ENCODE measurements around the gene PRDM10.
"Not testable (repeated sequence)": the region's sequence is repeated elsewhere in the genome, so short reads cannot be mapped to it uniquely, and the experiment has no call there.

Gene PRDM10

DNA sequence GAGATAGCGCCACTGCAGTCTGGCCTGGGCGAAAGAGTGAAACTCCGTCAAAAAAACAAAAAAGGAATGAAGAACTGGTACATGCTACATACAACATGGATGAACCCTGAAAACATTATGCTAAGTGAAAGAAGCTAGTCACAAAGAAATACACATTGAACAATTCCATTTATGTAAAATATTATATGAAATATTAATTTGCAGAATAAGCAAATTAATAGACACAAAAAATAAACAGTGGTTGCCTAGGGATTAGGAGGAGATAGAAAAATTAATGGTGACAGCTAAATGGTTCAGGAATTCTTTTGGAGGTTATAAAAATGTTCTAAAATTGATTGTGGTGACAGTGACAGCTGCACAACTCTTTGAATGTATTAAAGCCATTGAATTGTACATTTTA lies 14.7 kb downstream of the PRDM10 start:
- in situ Hi-C loops (cut with MboI; ENCODE audit: low pct_unique_long_range_greater_than_20kb, low sequenced_read_pairs): no loop called here
- DNase-seq: no peak

DNA sequence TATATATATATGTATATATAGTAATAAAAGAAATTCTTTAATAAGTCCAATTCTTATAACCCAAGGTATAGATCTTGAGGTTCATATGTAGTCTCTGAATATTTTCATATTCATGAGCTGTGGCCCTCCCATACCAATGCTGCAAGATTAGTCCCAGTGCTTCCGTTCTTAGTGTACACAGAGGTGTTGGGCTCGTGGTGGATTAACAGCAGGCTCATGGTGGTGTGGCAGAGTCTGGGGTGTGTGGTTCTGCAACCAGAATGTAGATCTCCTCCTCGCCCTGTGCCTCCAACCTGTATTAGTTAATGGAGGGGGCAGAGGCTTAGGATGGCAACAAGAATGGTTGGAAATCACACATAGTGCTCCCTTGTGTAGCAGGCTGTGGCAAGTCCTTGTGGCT lies 16.8 kb downstream of the PRDM10 start:
- no peak for DNase-seq
- in situ Hi-C loops (cut with MboI; ENCODE audit: low pct_unique_long_range_greater_than_20kb, low sequenced_read_pairs): no loop called here

DNA sequence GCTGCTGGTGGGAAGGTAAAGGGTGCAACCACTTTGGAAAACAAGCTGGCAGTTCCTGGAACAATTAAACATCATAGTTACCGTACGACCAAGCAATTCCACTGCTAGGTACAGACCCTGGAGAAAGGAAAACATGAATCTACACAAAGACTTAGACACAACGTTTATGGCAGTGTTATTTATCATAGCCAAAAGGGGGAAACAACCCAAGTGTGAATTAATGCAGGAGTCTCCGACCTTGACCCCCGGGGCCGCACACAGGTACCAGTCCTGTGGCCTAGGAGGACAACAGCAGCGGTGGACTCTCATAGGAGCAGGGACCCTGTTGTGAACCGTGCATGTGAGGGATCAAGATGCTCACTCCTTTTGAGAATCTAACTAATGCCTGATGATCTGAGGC lies 22.5 kb downstream of the PRDM10 start:
- in situ Hi-C loops (cut with MboI; ENCODE audit: low pct_unique_long_range_greater_than_20kb, low sequenced_read_pairs): no loop called here
- no peak for DNase-seq

GRCh38 chr11:129979046-129979605 lies 23.5 kb downstream of the PRDM10 start:
- in situ Hi-C loops (cut with MboI; ENCODE audit: low pct_unique_long_range_greater_than_20kb, low sequenced_read_pairs): no loop called here
- DNase-seq: no peak

- in situ Hi-C loops (cut with MboI; ENCODE audit: low pct_unique_long_range_greater_than_20kb, low sequenced_read_pairs): no loop called here
- DNase-seq: no peak
Measured at GRCh38 chr11:129978447-129978846, 24.2 kb downstream of the PRDM10 start.

DNA sequence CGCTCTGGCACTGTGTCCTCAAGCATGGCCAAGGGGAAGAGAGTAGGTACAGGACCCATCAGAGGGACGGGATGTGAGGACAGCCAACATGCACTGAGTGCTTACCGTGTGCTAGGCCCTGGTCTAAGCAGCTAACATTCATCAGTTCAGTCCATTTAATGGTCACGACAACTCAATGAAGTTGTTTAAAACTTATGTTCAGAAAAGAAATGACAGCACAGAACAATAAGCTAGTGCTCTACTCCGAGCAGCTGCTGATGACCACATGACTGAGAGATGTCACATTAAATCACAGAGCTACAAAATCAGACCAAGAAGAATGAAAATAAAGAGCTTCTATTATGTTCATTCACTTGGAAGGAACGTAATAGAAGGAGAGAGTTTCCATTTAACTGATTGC lies 26.3 kb downstream of the PRDM10 start:
- no peak for DNase-seq
- in situ Hi-C loops (cut with MboI; ENCODE audit: low pct_unique_long_range_greater_than_20kb, low sequenced_read_pairs): no loop called here

- DNase-seq: no peak
- in situ Hi-C loops (cut with MboI; ENCODE audit: low pct_unique_long_range_greater_than_20kb, low sequenced_read_pairs): no loop called here
Measured at GRCh38 chr11:129975543-129975942, 27.1 kb downstream of the PRDM10 start.

- no peak for DNase-seq
- in situ Hi-C loops (cut with MboI; ENCODE audit: low pct_unique_long_range_greater_than_20kb, low sequenced_read_pairs): no loop called here
Measured at GRCh38 chr11:129974672-129975071, 28.0 kb downstream of the PRDM10 start.

GRCh38 chr11:129974237-129974636 lies 28.4 kb downstream of the PRDM10 start:
- in situ Hi-C loops (cut with MboI; ENCODE audit: low pct_unique_long_range_greater_than_20kb, low sequenced_read_pairs): no loop called here
- DNase-seq: no peak

DNA sequence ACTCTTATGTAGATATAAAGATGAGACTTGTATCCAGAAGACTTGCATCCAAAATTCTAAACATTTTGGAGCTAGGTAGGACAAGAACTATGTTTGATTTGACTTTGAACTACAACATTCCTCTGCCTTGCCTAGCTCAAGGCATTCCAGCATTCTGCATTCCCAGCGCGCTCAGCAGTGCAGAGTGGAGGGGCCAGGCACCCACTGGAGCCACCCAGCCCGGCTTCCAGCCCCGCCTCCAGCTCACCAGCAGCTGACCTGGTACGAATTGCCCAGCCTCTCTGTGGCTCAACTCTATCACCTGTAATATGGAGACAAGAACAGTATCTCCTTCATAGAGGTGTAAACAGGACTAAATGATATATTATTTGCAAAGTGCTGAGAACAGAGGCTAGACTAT lies 28.8 kb downstream of the PRDM10 start:
- in situ Hi-C loops (cut with MboI; ENCODE audit: low pct_unique_long_range_greater_than_20kb, low sequenced_read_pairs): no loop called here
- no peak for DNase-seq

DNA sequence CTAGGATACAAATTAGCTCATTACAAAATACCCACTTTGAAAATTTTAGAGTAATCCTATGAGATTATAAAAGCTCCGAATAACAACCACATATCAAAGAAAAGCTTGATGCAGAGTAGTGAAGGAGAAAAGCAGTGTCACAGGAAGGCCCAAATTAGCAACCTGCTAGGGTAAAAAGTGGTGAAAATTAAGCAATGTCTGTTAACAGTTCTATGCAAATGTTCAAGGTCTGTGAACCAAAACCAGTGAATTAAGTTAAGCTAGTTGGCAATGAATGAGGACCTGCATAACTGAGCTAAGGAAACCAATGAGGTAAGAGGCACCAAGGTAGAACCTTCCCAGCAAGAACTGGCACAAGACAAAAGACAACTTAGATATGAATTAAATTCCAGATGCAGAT lies 29.6 kb downstream of the PRDM10 start:
- no peak for DNase-seq
- in situ Hi-C loops (cut with MboI; ENCODE audit: low pct_unique_long_range_greater_than_20kb, low sequenced_read_pairs): no loop called here

- no peak for DNase-seq
- in situ Hi-C loops (cut with MboI; ENCODE audit: low pct_unique_long_range_greater_than_20kb, low sequenced_read_pairs): no loop called here
Measured at GRCh38 chr11:129972611-129973010, 30.0 kb downstream of the PRDM10 start.

GRCh38 chr11:129971856-129972255 lies 30.8 kb downstream of the PRDM10 start:
- DNase-seq; in situ Hi-C loops (cut with MboI; ENCODE audit: low pct_unique_long_range_greater_than_20kb, low sequenced_read_pairs): not testable (repeated sequence)

GRCh38 chr11:129969920-129970319 lies 32.7 kb downstream of the PRDM10 start:
- in situ Hi-C loops (cut with MboI; ENCODE audit: low pct_unique_long_range_greater_than_20kb, low sequenced_read_pairs): no loop called here

DNA sequence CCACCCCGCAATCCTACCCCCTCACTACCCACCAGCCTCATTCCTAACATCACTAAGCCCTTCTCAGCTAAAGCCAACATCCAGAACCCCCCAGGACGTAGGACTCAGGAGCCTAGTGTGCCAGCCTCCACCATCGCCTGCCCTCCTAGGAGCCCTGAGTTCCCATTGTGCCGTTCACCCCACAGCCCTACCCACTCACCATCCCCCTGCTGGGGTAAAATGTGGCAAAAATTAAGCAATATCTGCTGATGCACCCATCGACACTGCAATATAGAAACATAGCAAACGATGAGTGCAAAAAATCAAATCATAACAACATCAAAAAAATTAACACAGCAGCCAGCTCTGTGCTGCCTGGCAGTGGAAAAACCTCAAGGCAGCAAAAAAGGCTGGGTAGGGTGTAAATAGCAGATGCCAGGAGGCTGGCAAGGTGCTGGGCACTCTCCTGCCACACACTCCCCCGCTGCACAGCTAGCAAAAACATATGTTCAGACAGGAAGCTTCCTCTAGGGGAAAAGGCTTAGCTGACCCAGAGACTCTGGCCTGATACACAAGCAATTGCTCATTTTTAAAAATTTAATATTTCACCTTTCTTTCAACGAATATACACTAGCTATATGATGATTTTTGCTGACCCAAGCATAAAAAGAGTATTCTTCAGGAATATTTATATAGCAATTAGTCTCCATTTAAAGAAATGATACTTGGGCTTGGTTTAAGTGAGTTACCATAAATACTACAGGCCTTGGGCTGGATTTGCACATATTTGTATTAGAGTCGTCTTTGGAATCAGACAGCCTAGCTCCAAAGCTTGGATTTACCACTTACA lies 33.8 kb downstream of the PRDM10 start:
- DNase-seq: peak; percentile 36
- in situ Hi-C loops (cut with MboI; ENCODE audit: low pct_unique_long_range_greater_than_20kb, low sequenced_read_pairs): no loop called here

More at GRCh38 chr11:129969920-129970319, 32.7 kb downstream of the PRDM10 start:
- DNase-seq: no peak

DNA sequence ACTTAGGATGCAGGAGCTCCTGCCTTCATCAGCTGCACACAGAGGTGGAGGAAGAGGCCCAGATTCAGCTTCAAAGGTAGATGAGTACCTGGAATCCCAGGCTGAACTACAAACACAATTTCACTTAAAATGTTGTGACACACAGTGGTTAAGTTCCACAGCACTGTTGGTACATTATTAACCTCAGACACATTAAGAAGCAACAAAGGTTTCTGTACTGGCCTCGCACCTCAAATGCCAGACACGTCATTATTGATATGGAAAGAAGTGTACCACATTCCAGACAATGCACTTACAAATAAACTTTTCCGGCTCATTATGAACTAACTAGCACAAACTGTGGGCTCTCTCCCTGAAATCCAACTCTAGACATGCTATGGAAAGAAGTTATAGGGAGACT lies 34.6 kb downstream of the PRDM10 start:
- DNase-seq: no peak
- in situ Hi-C loops (cut with MboI; ENCODE audit: low pct_unique_long_range_greater_than_20kb, low sequenced_read_pairs): no loop called here

DNA sequence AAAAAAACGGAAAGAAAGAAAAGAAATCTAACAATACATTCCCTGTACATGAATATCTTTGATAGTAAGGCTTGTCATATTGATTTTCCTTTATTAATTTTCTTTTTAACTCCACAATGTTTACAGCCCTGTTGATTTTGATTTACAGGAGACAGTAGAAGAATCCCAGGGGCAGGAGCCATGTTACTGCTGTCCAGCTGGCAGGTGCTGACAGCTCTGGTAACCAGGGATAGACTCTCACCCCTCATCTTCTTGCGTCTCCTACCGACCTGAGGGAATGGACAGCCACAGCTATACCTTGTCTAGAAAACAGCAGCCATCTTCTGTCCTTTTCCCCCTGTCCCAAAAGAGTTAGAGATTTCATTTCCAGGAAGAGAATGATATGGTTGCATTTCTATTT lies 37.4 kb downstream of the PRDM10 start:
- DNase-seq: no peak
- in situ Hi-C loops (cut with MboI; ENCODE audit: low pct_unique_long_range_greater_than_20kb, low sequenced_read_pairs): no loop called here

- in situ Hi-C loops (cut with MboI; ENCODE audit: low pct_unique_long_range_greater_than_20kb, low sequenced_read_pairs): no loop called here
- DNase-seq: no peak
Measured at GRCh38 chr11:129960216-129961214, 42.1 kb downstream of the PRDM10 start.

DNA sequence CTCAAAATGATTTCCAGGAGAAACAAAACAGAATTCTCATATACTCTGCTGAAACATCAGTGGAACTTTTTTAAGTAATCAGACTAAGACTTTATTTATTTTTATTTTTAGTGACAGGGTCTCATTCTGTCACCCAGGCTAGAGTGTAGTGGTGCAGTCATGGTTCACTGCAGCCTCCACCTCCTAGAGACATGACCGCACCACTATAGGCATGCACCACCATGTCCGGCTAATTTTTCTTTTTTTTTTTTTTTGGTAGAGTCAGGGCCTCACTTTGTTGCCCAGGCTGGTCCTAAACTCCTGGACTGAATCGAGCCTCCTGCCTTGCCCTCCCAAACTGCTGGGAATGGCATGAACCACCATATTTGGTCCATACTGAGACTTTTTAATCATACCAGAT lies 42.9 kb downstream of the PRDM10 start:
- in situ Hi-C loops (cut with MboI; ENCODE audit: low pct_unique_long_range_greater_than_20kb, low sequenced_read_pairs): no loop called here
- DNase-seq: no peak

- no peak for DNase-seq
- in situ Hi-C loops (cut with MboI; ENCODE audit: low pct_unique_long_range_greater_than_20kb, low sequenced_read_pairs): no loop called here
Measured at GRCh38 chr11:129955282-129955681, 47.4 kb downstream of the PRDM10 start.
